SH-SY5Y (cell line): ENCODE measurements around the gene TNFAIP8L2.

ENCODE experiments used
- GATA2 ChIP-seq: IDR thresholded peaks from 2 replicates; pipeline ENCODE4 v1.6.1; 2011; ENCODE audit warnings: mild to moderate bottlenecking, low read depth, low read length
- GATA3 ChIP-seq: IDR thresholded peaks from 2 replicates; pipeline ENCODE4 v1.6.1; 2011; ENCODE audit warnings: low read depth, mild to moderate bottlenecking, low read length, moderate library complexity

The TNFAIP8L2 gene

DNA sequence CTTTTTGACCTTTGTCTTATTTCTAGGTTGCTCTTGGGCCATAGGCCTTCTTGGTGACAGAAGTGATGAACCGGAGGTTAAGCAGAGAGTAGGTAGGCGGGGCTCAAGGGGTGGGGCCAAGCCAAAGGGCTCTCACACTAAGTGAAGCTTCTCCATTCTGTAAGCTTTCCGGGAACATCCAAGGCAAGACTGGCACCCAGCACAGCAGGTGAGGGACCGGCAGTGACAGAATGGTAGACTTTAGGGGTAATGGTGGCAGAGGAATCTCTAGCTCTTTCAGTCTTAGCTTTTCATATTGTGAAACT is at the start of gene TNFAIP8L2:
Gene TNFAIP8L2, plus strand, starts transcription at position 135 of the 305 bp plus-strand sequence. CDS start 2,049 bp downstream, outside the sequence.
- TF ChIP-seq GATA2 (no peak), GATA3 (no peak)

DNA sequence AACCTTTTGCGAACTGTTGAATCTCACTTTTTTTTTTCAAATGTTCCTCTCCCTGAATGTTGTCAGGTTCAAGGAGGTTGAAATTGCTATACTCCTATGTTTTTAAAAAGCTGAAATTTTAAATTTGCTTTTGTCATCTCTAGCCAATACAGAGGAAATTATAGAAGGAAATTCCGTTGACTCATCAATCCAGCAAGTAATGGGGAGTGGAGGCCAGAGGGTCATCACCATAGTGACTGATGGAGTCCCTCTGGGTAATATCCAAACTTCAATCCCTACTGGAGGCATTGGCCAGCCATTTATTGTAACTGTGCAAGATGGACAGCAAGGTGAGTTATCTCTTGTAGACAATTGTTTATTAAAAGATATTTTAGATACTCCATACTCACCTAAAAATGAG is 49.6 kb upstream of the TNFAIP8L2 start:
- TF ChIP-seq GATA2 (no peak), GATA3 (no peak)

DNA sequence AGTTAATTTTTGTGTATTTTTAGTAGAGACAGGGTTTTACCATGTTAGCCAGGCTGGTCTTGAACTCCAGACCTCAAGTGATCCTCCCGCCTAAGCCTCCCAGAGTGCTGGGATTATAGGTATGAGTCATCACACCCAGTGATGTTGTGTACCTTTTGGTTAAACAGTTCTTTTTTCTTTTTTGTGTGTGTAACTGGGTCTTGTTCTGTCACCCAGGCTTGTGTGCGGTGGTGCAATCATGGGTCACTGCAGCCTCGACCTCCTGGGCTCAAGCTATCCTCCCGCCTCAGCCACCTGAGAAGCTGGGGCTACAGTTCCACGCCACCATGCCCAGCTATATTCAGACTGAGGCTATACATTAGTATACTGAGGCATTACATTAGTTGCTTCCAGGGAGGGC is 48.1 kb upstream of the TNFAIP8L2 start:
- TF ChIP-seq GATA2 (no peak), GATA3 (no peak)

DNA sequence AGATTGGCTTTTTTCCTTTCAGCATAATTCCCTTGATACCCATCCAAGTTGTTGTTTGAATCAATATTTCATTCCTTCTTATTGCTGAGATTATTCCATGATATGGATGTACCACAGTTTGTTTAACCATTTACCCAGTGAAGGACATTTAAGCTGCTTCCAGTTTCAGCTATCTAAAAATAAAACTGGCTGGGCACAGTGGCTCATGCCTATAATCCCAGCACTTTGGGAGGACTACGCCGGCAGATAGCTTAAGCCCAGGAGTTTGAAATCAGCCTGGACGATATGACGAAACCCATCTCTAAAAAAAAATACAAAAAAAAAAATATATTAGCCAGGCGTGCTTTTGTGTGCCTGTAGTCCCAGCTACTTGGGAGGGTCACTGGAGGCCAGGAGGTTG is 42.6 kb upstream of the TNFAIP8L2 start:
- no peak for TF ChIP-seq GATA3
- TF ChIP-seq GATA2, result no peak

DNA sequence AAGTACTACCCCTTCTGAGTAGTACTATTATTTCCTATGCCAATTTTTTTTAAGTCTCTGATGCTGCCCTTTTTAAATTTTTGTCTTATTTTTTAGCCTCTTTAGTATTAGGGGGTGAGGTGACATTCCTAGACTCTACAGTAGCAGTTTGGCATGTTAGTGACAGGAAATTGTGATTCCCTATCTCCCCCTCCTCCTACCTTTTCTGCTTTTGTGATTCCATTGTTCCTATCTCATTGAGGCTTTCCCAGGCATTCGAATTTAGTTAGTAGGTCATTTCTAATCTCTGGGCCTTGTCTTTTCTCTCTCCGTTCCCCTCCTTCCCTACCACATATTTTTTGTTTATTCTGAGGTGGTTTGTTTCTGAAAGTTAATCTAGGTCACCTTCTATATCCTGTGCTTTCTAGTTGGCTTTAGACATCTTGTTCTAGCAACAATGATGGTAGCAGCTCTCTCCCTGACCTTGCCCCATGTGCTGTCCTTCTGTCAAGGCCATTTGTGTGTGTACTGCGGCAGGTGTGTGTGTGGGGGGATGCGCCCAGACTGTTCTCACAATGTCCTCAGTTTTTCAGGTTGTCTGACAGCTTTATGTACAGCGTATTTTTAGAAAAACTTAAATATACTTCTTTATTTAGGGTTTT is 31.6 kb upstream of the TNFAIP8L2 start:
- TF ChIP-seq GATA3, result no peak
- no peak for TF ChIP-seq GATA2

DNA sequence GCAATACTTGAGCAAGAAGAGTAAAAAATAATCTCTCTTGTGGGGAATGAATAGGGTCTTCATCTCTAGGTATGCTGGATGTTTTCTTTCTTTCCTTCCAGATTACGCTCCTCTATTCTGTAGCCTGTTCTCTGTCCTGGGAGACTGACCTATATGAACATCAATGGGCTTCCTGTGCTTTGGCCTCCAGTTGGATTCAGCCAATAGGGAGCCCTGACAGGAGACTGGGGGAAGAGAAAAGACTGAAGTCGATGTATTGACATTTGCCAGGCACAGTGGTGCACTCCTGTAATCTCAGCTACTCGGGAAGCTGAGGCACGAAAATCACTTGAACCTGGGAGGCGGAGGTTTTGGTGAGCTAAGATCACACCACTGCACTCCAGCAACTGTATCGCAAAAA is 27.6 kb upstream of the TNFAIP8L2 start:
- TF ChIP-seq GATA2, result no peak

DNA sequence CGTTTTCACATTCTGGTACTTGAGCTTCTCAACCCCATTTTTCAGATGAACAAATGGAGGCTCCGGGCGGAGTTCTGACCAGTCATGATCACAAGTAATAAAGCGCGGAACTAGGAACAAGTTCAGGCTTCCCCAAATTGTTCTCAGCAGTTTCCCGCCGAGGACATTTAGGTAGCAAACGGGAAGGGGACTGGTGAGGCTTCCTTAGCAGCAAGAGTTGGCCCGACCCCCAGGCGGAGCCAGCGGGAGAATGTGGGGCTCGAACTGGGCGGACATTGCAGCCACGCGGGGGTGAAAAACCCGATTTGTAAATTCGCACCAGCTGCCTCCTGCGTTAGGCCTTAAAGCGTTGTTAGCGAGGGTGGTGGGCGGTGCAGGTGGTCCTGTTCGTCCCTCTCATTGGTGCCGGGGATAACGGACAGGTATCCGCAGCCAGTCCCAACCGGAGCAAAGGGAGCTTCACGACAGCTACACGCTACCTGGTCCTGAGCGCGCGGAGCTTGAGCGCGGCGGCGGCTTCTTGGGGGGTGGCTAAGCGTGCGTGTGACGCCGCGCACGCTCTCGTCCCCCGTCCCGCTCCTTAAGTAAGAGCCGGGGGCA is 25.4 kb upstream of the TNFAIP8L2 start:
- TF ChIP-seq GATA3 (no peak), GATA2 (no peak)

DNA sequence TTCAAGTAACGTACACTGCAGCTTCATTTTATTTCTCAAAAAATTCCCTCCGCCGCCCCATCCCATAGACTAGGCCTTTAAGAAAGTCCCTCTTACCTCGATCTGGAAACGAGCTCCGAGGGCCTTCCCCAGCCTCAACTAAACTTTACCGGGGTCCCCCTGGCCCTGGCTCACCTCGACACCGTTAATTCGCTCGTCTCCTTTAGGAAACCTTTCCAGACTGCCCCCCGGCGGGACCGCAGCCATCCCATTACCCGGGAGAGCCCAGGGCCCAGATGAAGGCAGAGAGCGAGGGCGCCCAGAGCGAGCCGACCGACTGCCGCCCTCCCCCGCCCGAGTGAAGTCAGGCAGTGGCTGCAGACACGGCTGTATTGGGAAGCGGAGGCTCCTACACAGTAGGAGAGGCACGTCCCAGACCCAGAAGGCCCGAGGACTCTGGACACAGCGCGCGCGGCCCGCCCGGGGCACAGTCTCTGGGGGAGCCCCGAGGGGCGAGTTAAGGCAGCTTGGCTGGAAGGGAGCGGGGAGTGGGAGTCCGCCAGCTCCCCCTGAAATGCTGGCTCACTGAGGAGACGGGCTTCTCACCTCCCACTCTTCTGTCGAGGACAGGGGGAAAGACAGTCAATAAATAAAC is 24.6 kb upstream of the TNFAIP8L2 start:
- TF ChIP-seq GATA2 (no peak), GATA3 (no peak)

DNA sequence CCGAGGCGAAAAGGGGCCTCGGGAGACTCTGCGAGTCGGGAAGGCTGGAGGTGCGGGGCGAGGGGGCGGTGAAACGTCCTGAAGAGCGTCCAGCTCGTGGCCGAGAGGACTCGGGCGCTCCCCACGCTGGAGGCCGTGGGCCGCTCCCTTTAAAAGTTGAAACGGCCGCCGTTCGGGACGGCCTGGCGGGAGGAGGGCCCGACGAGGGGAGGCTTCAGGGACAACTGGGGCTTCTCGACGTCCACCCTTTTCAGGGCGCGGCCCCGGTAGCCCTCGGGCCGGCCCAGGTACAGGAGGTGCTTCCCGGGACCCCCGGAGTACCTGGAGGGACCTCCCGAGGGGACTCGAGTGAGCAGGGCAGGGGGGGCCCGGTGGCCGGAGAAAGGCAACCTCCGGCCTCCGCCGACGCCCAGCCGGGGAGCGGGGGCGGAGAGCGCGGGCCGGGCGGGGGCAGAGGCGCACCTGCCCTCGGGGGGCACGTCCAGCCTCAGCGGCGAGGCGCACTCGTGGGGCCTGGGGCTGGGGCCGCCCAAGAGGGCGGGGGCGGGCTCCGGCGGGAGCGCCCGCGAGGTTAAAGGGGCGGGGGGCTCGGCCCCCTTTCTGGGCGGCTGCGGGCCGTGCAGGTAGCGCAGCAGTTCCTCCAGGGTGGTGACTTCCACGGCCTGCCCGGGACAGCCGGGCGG is 24.0 kb upstream of the TNFAIP8L2 start:
- TF ChIP-seq GATA3 (no peak), GATA2 (no peak)

DNA sequence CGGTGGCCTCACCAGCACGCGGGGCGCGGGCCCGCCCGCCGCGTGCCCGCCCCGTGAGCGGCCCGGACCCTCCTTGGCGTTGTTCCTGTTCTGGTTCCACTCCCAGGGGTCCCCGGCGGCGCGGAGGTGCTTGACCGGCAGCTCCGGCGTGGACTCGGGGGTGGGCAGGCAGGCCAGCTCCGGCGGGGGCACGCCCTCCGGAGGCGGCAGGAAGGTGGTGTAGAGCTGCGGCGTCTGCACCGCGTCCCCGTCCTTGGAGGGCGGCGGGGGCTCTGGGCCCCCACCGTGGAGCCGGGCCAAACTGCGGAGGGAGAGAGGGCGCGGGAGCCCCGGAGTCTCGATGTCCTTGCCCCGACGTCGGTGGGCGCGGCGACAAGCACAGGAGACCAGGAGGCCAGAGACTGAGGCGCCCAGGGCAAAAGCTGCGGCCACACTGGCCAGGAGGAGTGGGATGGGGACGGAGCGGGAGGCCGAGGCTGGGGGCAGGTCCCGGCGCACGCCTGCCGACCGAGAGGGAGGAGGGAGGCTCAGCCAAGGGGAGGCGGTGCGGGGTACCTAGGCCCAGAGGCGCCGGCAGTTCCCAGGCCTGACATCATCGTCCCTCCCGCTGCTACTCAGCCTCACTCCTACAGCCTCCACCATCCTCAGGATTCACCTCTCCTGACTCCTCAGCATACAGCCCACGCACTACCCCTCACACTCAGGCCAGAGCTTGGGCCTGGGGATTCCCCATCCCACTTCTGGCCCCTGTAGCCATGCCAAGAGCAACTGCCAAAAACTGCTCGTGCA is 23.2 kb upstream of the TNFAIP8L2 start:
- no peak for TF ChIP-seq GATA2
- no peak for TF ChIP-seq GATA3

DNA sequence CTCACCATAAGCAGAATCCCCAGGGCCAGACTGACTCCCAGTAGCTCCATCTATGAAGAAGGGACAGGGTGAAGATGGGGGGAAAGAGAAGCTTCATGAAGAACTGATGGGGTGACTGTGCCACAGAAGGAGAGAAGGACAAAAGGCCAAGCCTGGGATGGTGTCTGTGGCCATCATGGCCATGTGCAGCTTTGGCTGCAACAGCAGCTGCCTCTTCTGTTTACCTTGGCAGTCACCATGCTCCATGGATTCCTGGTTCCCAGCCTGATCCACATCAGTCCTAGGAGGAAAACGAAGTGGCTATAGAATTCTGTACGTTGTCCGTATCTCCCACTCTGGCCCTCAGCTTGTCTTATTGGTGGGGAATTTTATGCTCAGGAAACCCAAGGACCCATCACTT is 22.1 kb upstream of the TNFAIP8L2 start:
- TF ChIP-seq GATA2, result no peak
- TF ChIP-seq GATA3, result no peak

DNA sequence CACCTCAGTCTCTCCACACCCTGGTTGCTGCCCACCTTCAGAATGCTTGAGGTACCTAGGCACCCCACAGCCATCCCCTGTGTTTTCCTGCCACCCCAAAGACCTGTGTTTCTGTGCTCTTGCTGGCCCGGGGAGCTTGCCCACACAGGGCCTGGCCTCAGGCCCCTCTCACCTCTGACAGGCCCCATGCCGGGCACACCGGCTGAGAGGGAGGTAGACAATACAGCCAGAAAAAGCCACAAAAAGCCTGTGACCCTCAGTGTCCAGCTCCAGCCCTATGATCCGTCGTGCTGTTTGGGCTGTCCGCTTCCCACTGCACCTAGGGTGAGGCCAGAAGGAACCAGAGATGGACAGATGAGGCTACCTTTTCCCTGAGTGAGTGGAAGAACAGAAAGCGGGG is 21.5 kb upstream of the TNFAIP8L2 start:
- TF ChIP-seq GATA2 (no peak), GATA3 (no peak)

DNA sequence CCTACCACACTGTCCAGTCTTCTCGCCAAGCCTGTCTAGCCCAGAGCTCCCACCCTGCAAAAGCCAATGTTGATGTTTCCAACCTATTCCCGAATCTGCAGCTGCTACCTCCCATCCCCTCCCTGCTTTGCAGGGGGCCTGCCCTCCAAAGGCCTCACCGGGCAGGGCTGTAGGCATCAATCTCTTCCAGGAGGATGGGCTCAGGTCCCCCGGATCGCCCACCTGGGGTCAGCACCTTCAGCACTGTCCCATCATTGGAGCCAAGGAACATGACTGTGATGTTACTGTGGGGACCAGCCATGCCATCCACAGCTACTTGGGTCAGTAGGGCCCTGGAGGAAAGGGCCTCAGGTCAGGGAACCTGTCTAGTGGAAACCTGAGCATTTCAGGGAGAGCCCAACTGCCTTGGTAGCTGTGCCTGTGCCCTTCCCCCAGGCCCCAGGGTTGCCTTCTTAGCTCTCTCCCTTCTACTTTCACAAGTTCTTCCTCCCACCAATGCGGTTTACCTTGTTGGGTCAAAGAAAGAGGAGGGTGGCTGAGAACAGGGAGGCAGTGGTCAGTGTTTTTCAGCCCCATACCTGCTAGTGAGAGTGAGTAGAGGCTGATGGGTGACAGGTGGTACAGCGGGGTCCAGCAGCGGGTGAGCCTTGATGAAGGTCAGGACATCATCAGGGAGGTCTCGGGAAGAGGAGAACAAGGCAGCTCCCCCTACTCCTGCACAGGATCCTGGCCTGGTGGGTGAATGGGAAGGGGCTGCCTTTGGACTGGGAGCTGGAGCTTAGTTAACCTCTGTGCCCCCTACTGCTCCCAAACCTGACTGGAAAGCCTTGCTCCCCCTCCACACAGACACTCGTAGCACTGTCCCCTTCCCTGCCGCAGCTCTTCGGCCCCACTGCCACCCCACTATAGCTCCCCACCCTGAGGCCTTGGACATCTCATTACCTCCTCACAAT is 20.7 kb upstream of the TNFAIP8L2 start:
- TF ChIP-seq GATA3, result no peak
- TF ChIP-seq GATA2, result no peak
